Uterus (tissue), 2 donors: Measurements from ENCODE around the gene VARS1.
"Not testable (repeated sequence)": the region's sequence is repeated elsewhere in the genome, so short reads cannot be mapped to it uniquely, and the experiment has no call there.

ENCODE experiments used
- CTCF ChIP-seq, 4 experiments: fragments of 200-600 bp in 2 of 4; fragments of 450-650 bp in 2 of 4; sonication (generic) in 2 of 4; IDR thresholded peaks; one replicate each; pipeline ENCODE4 v1.5.1; 2016 to 2019; ENCODE audit warnings: antibody characterized with exemption in 4 of 4, mild to moderate bottlenecking in 2 of 4, moderate library complexity in 1 of 4
- POLR2A ChIP-seq, 2 donors: fragments of 450-650 bp; IDR thresholded peaks; one replicate each; pipeline ENCODE4 v1.6.1; 2016; ENCODE audit warnings: antibody characterized with exemption in 2 of 2, mild to moderate bottlenecking in 1 of 2, moderate library complexity in 1 of 2

GRCh38 chr6:31838114-31838553 lies 42.6 kb upstream of the VARS1 start:
- not testable (repeated sequence) for TF ChIP-seq CTCF, POLR2A (IDR thresholded peaks at IDR 0.05)
